Glutamatergic neuron (in vitro differentiated cells): Measurements from ENCODE around the gene OGFRL1. TPM values are rescaled to one million over a fixed set of nuclear protein-coding genes. Genes with fewer than 3 reads are reported as not detected.
A peak's percentile ranks its signal among the peaks of the same experiment; 100 is the strongest.

Experiments used
- DNase-seq: peaks from one replicate; pipeline ENCODE4 v3.0.0; 2022
- H3K27ac Mint-ChIP-seq: one replicate; pipeline ENCODE4 v1.8.0; 2020; ENCODE audit warnings: mild to moderate bottlenecking, mixed read lengths, inconsistent platforms; ENCODE audit not compliant: unreplicated experiment
- H3K27me3 Mint-ChIP-seq: one replicate; pipeline ENCODE4 v1.8.0; 2020; ENCODE audit warnings: mild to moderate bottlenecking, moderate library complexity, mixed read lengths, inconsistent platforms; ENCODE audit not compliant: unreplicated experiment
- H3K36me3 Mint-ChIP-seq: one replicate; pipeline ENCODE4 v1.8.0; 2020; ENCODE audit warnings: mild to moderate bottlenecking, mixed read lengths, inconsistent platforms; ENCODE audit not compliant: unreplicated experiment
- H3K4me1 Mint-ChIP-seq: one replicate; pipeline ENCODE4 v1.8.0; 2020; ENCODE audit warnings: mild to moderate bottlenecking, low read depth, mixed read lengths, inconsistent platforms; ENCODE audit not compliant: unreplicated experiment
- H3K4me3 Mint-ChIP-seq: one replicate; pipeline ENCODE4 v1.8.0; 2020; ENCODE audit warnings: mild to moderate bottlenecking, mixed read lengths, inconsistent platforms; ENCODE audit not compliant: unreplicated experiment
- H3K9me3 Mint-ChIP-seq: one replicate; pipeline ENCODE4 v1.8.0; 2020; ENCODE audit warnings: mild to moderate bottlenecking, moderate library complexity, mixed read lengths, inconsistent platforms; ENCODE audit not compliant: unreplicated experiment
- total RNA-seq: library from RNA; stranded (reverse); fragmentation: NEBNext Ultra II Directional; extraction: Animal tissue kit (Norgen Biotek cat#: 25700); gene quantifications from one replicate; pipeline ENCODE4 v1.2.1, GENCODE V29; 2021; ENCODE audit not compliant: unreplicated experiment
- TF ChIP-seq, protein P1 (sequence below): fragments of 200-600 bp; sonication (generic); IDR thresholded peaks from one replicate; pipeline ENCODE4 v1.5.0; 2021; ENCODE audit not compliant: partially characterized antibody, unreplicated experiment

Gene OGFRL1
- total RNA-seq, 1 donor from 2014 or later = 21.4 TPM

GRCh38 chr6:71284785-71285184 is 3.8 kb upstream of the OGFRL1 start:
- Mint-ChIP-seq H3K27ac (no peak overlapping the region), H3K36me3 (no peaks in the 10 kb centered on the region), H3K9me3 (peaks cover 12% of the 10 kb centered on the region), H3K4me1 (peaks cover 10% of the 10 kb centered on the region), H3K4me3 (no peak overlapping the region), H3K27me3 (peaks cover 7% of the 10 kb centered on the region)
- TF ChIP-seq, protein P1, sequence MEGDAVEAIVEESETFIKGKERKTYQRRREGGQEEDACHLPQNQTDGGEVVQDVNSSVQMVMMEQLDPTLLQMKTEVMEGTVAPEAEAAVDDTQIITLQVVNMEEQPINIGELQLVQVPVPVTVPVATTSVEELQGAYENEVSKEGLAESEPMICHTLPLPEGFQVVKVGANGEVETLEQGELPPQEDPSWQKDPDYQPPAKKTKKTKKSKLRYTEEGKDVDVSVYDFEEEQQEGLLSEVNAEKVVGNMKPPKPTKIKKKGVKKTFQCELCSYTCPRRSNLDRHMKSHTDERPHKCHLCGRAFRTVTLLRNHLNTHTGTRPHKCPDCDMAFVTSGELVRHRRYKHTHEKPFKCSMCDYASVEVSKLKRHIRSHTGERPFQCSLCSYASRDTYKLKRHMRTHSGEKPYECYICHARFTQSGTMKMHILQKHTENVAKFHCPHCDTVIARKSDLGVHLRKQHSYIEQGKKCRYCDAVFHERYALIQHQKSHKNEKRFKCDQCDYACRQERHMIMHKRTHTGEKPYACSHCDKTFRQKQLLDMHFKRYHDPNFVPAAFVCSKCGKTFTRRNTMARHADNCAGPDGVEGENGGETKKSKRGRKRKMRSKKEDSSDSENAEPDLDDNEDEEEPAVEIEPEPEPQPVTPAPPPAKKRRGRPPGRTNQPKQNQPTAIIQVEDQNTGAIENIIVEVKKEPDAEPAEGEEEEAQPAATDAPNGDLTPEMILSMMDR = no peak
- DNase-seq = no peak

GRCh38 chr6:71287038-71287437 is 1.6 kb upstream of the OGFRL1 start:
- TF ChIP-seq, protein P1 = no peak
- Mint-ChIP-seq H3K36me3 (no peaks in the 10 kb centered on the region), H3K9me3 (peaks cover 18% of the 10 kb centered on the region), H3K27me3 (peaks cover 7% of the 10 kb centered on the region), H3K27ac (peak overlapping the region; percentile 90), H3K4me1 (peaks cover 27% of the 10 kb centered on the region), H3K4me3 (no peak overlapping the region)
- DNase-seq = no peak

GRCh38 chr6:71287926-71288227 is 734 bp upstream of the OGFRL1 start:
- Mint-ChIP-seq H3K27ac (peak overlapping the region; percentile 90), H3K36me3 (no peaks in the 10 kb centered on the region), H3K4me3 (peak overlapping the region; percentile 77), H3K4me1 (peaks cover 29% of the 10 kb centered on the region), H3K9me3 (peaks cover 18% of the 10 kb centered on the region), H3K27me3 (peaks cover 7% of the 10 kb centered on the region)
- TF ChIP-seq, protein P1 = no peak
- DNase-seq = no peak

DNA sequence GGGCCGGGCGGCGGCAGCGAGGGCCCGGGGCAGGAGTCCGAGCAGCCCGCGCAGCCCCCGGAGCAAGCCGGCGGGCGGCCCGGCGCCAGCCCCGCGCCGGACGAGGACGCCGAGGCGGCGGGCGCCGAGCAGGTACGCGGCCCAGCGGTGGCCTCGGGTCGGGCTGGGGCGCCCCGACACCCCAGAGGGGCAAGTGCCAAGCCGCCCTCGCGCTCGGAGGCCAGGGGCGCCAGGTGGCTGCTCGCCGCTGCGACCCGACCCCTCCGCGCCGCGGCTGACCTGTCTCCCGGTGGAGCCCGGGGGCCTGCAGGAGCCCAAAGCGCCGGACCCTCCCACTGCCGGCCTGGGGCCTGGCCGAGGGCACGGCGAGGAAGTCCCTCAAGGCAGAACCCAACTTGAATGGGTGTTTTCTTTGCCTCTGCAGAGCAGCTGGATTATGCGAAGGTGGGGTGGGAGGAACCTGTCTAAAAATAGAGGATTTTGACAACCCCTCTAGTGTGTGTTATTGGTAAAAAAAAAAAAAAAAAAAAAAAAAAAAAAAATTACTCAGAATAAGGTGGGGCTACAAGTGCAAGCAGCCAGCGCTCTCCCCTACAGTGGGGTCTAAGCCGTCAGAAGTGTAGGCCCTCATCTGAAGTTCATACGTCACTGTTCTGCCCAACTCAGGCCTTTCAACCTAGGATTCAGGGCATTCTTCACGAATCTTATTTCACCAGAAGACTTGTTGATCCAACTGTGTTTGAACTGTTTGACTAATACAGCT is 609 bp downstream of the OGFRL1 start:
- peaks cover 18% of the 10 kb centered on the region for H3K9me3 Mint-ChIP-seq
- peaks cover 35% of the 10 kb centered on the region for H3K4me1 Mint-ChIP-seq
- TF ChIP-seq, protein P1 = no peak
- no peaks in the 10 kb centered on the region for H3K36me3 Mint-ChIP-seq
- peaks cover 7% of the 10 kb centered on the region for H3K27me3 Mint-ChIP-seq
- H3K27ac Mint-ChIP-seq = peak overlapping the region; percentile 84
- H3K4me3 Mint-ChIP-seq = peak overlapping the region; percentile 94
- DNase-seq = peak; percentile 57

- no peak for DNase-seq
- H3K4me1 Mint-ChIP-seq = peaks cover 35% of the 10 kb centered on the region
- H3K27ac Mint-ChIP-seq = peak overlapping the region; percentile 84
- peaks cover 7% of the 10 kb centered on the region for H3K27me3 Mint-ChIP-seq
- TF ChIP-seq, protein P1 = no peak
- no peaks in the 10 kb centered on the region for H3K36me3 Mint-ChIP-seq
- peak overlapping the region; percentile 94 for H3K4me3 Mint-ChIP-seq
- H3K9me3 Mint-ChIP-seq = peaks cover 18% of the 10 kb centered on the region
Observed at GRCh38 chr6:71289802-71290175, 1.2 kb downstream of the OGFRL1 start.
